T-helper 1 cell treated with Interleukin-12 subunit alpha and Interleukin-12 subunit beta and Interleukin-4 antibody, amounts not matched to agents 30 μg/mL and 1 μg/mL, for 36 hours (primary cell): ENCODE data around the gene MRPL54.

Experiments used
- H3K27ac Mint-ChIP-seq: one replicate; pipeline ENCODE4 v1.8.0; 2021; ENCODE audit warnings: mild to moderate bottlenecking, mixed read lengths
- H3K27me3 Mint-ChIP-seq: one replicate; pipeline ENCODE4 v1.8.0; 2021; ENCODE audit warnings: low read depth, mixed read lengths
- H3K36me3 Mint-ChIP-seq: one replicate; pipeline ENCODE4 v1.8.0; 2021; ENCODE audit warnings: low read depth, mixed read lengths
- H3K4me1 Mint-ChIP-seq: one replicate; pipeline ENCODE4 v1.8.0; 2021; ENCODE audit warnings: low read depth, mixed read lengths
- H3K4me3 Mint-ChIP-seq: one replicate; pipeline ENCODE4 v1.8.0; 2021; ENCODE audit warnings: mild to moderate bottlenecking, moderate library complexity, mixed read lengths
- H3K9me3 Mint-ChIP-seq: one replicate; pipeline ENCODE4 v1.8.0; 2021; ENCODE audit warnings: mixed read lengths

Gene MRPL54

DNA sequence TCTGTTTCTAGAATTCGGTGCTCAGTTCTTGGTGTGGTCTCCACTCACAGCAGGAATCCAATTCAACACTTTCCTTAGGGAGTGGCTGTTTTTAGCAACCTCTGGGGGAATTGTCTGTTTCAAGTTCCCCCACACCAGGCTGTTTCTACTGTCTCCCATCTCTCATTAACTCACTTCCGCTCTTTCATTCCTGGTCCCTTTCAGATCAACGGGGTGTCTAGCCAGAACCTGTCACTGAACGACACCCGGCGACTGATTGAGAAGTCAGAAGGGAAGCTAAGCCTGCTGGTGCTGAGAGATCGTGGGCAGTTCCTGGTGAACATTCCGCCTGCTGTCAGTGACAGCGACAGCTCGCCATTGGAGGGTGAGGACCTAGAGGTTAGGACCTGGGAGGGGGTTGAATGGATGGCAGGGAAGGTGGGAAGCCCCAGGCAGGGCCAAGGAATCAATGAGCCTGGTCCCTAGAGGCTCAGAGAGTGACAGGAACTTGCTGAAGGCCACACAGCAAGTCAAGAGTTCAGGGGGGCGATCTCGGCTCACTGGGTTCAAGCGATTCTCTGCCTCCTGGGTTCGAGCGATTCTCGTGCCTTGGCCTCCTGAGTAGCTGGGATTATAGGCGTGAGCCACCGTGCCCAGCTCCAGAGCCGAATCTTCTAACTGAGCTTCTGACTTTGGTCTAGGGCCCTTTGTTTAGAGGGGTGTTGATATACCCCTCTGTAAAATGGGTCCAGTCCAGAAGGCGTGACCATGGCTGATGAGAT is 28.8 kb upstream of the MRPL54 start:
- H3K27ac Mint-ChIP-seq = peak overlapping the region; percentile 26
- no peaks in the 10 kb centered on the region for H3K4me1 Mint-ChIP-seq

DNA sequence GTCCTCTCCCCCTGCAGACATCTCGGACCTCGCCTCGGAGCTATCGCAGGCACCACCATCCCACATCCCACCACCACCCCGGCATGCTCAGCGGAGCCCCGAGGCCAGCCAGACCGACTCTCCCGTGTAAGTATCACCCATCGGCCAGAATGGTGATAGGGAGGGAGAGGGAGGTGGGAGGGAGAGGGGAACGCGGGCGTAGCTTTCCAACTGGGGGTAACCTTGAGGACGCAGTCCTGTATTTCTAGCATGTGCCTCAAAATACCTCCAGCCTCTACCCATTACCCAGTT is 28.2 kb upstream of the MRPL54 start:
- H3K9me3 Mint-ChIP-seq = no peaks in the 10 kb centered on the region
- no peak overlapping the region for H3K27ac Mint-ChIP-seq
- H3K36me3 Mint-ChIP-seq = no peaks in the 10 kb centered on the region
- no peak overlapping the region for H3K4me3 Mint-ChIP-seq
- H3K27me3 Mint-ChIP-seq = no peaks in the 10 kb centered on the region
- H3K4me1 Mint-ChIP-seq = no peaks in the 10 kb centered on the region

More for the DNA sequence above, 28.8 kb upstream of the MRPL54 start:
- H3K4me3 Mint-ChIP-seq = no peak overlapping the region
- H3K9me3 Mint-ChIP-seq = no peaks in the 10 kb centered on the region
- H3K27me3 Mint-ChIP-seq = no peaks in the 10 kb centered on the region
- H3K36me3 Mint-ChIP-seq = no peaks in the 10 kb centered on the region

DNA sequence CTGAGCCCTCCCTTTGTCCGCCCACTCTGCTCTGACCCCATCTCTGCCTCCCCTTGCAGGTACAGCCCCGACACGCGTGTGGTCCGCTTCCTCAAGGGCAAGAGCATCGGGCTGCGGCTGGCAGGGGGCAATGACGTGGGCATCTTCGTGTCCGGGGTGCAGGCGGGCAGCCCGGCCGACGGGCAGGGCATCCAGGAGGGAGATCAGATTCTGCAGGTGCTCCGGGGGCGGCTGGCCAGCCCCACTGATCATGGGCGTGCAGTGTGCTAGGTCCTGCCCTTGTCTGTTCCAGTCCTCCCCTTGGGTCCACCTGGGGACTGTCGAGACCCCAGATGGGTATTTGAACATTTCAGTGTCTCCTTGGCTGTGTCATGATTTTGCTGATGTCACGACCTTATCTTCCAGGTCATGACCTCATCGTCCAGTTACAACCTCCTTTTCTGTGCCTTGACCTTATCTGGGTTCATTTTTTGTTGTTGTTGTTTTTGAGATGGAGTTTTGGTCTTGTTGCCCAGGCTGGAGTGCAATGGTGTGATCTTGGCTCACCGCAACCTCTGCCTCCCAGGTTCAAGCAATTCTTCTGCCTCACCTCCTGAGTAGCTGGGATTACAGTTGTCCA is 26.3 kb upstream of the MRPL54 start:
- Mint-ChIP-seq H3K9me3 (no peaks in the 10 kb centered on the region), H3K27me3 (no peaks in the 10 kb centered on the region), H3K27ac (no peak overlapping the region), H3K4me1 (peaks cover 4% of the 10 kb centered on the region), H3K4me3 (no peak overlapping the region), H3K36me3 (no peaks in the 10 kb centered on the region)

DNA sequence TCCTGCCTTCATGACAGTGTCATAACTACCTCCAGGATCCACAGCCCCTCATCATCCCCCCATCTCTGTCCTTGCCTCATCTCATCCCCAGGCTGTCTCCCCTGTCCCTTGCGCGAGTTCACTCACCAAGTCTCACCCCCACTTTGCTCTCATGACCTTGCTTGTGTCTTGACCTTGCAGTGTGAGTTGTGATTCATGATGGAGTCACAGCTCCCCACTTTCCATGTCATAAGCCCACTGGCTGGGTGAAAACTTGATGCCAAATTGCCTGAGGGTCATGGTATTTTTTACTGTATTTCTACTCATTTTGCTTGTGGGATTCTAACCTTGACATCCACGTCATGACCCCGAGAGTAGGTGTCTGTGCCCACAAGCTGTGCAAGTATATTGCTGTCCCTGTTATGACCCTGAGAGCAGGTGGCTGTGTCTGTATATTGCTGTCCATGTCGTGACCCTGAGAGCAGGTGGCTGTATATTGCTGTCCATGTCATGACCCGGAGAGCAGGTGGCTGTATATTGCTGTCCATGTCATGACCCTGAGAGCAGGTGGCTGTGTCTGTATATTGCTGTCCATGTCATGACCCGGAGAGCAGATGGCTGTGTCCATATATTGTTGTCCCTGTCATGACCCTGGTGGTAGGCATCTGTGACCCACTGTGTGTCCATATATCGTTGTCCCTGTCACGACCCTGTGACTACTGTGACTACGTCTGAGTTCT is 24.8 kb upstream of the MRPL54 start:
- Mint-ChIP-seq H3K4me3 (no peak overlapping the region), H3K27ac (no peak overlapping the region), H3K9me3 (no peaks in the 10 kb centered on the region), H3K36me3 (no peaks in the 10 kb centered on the region), H3K4me1 (peaks cover 4% of the 10 kb centered on the region), H3K27me3 (no peaks in the 10 kb centered on the region)

DNA sequence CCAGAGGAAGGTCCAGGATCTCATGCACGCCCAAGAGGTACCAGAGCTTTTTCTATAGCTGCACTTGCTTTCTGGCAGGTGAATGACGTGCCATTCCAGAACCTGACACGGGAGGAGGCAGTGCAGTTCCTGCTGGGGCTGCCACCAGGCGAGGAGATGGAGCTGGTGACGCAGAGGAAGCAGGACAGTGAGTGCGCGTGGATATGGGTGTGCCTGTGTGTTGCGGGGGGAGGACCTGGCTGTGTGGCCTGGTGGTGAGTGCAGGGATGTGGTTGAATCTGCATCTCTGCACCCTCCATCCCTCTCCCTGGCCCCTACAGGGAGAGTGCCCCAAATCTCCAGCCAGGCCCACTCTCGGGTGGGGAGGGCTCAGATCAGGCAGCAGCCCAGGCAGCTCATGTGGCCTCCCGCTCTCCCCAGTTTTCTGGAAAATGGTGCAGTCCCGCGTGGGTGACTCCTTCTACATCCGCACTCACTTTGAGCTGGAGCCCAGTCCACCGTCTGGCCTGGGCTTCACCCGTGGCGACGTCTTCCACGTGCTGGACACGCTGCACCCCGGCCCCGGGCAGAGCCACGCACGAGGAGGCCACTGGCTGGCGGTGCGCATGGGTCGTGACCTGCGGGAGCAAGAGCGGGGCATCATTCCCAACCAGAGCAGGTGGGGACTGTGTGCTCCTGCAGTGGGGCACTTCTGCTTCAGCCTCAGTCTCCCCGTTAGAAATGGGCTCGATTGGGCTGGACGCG is 23.8 kb upstream of the MRPL54 start:
- H3K9me3 Mint-ChIP-seq = no peaks in the 10 kb centered on the region
- H3K27me3 Mint-ChIP-seq = no peaks in the 10 kb centered on the region
- H3K4me3 Mint-ChIP-seq = no peak overlapping the region
- peaks cover 4% of the 10 kb centered on the region for H3K4me1 Mint-ChIP-seq
- no peak overlapping the region for H3K27ac Mint-ChIP-seq
- no peaks in the 10 kb centered on the region for H3K36me3 Mint-ChIP-seq

DNA sequence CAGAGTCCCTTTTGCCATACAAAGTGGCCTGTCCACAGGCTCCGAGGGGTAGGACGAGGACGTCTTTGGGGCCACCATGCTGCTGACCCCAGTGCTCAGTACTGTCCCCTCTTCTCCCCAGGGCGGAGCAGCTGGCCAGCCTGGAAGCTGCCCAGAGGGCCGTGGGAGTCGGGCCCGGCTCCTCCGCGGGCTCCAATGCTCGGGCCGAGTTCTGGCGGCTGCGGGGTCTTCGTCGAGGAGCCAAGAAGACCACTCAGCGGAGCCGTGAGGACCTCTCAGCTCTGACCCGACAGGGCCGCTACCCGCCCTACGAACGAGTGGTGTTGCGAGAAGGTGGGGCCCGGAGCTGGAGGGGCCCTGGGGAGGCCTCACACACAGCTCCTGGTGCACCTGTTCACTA is 22.1 kb upstream of the MRPL54 start:
- no peak overlapping the region for H3K4me3 Mint-ChIP-seq
- H3K4me1 Mint-ChIP-seq = peaks cover 4% of the 10 kb centered on the region
- no peak overlapping the region for H3K27ac Mint-ChIP-seq
- H3K36me3 Mint-ChIP-seq = no peaks in the 10 kb centered on the region
- no peaks in the 10 kb centered on the region for H3K9me3 Mint-ChIP-seq
- no peaks in the 10 kb centered on the region for H3K27me3 Mint-ChIP-seq

DNA sequence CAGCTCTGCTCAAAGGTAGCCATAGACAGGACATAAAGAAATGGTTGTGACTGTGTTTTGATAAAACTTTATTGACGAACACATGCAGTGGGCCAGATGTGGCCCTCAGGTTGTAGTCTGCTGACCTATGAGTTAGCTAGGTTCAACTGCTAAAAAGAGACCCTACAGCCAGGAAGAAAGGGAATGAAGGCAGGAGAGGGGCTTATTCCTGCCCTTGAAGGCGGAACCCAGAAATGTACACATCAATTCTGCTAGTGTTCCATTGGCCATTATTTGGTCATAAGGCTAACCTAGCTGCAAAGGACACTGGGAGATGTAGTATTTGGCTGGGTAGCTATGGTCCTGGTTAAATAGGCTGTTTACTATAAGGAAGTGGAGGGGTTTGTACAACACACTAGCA is 19.0 kb upstream of the MRPL54 start:
- Mint-ChIP-seq H3K4me1 (peaks cover 4% of the 10 kb centered on the region), H3K9me3 (no peaks in the 10 kb centered on the region), H3K27ac (no peak overlapping the region), H3K4me3 (no peak overlapping the region), H3K27me3 (no peaks in the 10 kb centered on the region), H3K36me3 (no peaks in the 10 kb centered on the region)

DNA sequence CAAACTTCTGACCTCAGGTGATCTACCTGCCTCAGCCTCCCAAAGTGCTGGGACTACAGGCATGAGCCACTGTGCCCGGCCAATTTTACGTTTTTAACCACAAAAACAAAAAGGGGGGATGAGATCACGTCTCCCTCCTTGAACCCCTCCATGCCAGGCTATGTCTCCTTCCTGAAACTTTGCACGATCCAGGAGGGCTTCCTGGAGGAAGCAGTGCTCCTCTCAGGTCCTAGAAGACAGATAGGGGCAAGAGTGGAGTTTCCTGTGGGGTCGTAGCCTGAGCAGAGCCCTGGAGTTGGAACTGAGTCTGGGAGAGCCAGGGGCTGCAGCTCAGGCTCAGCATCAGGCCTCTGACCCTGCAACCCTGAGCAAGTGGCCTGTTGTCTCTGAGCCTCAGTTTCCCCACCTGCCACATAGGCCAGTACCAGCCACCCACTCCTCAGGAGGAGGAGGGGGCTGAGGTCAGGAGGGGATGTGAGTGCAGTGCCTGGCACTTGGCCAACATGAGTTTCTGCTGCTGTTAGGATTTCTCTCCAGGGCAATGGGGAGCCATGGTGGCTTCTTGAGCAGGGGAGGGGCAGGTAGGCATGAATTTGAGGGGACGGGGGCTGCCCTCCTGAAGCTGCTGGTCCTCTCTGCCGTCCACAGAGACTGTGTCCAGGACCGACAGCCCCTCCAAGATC is 17.0 kb upstream of the MRPL54 start:
- Mint-ChIP-seq H3K27ac (no peak overlapping the region), H3K27me3 (no peaks in the 10 kb centered on the region), H3K4me1 (no peaks in the 10 kb centered on the region), H3K9me3 (no peaks in the 10 kb centered on the region), H3K4me3 (no peak overlapping the region), H3K36me3 (peaks cover 12% of the 10 kb centered on the region)

DNA sequence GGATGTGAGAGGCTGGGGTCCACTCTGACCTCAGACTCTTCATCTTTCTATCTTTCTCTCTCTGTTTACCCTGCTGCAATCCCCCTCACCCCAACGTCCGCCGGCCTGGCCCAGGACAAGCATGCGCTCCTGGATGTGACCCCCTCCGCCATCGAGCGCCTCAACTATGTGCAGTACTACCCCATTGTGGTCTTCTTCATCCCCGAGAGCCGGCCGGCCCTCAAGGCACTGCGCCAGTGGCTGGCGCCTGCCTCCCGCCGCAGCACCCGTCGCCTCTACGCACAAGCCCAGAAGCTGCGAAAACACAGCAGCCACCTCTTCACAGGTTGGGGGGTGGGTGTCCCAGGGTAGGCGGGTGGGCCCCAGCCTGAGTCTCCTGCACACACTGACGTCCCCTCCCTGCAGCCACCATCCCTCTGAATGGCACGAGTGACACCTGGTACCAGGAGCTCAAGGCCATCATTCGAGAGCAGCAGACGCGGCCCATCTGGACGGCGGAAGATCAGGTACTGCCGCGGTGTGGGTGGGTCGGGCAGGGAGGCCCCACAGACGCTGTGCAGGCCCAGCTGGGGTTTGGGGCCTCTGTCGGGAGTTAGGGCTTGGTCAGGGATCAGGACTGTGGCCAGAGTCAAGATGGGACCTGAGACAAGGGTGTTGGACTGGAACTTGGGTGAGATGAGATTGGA is 16.0 kb upstream of the MRPL54 start:
- Mint-ChIP-seq H3K27me3 (no peaks in the 10 kb centered on the region), H3K36me3 (peaks cover 16% of the 10 kb centered on the region), H3K27ac (no peak overlapping the region), H3K9me3 (no peaks in the 10 kb centered on the region), H3K4me1 (no peaks in the 10 kb centered on the region), H3K4me3 (no peak overlapping the region)

DNA sequence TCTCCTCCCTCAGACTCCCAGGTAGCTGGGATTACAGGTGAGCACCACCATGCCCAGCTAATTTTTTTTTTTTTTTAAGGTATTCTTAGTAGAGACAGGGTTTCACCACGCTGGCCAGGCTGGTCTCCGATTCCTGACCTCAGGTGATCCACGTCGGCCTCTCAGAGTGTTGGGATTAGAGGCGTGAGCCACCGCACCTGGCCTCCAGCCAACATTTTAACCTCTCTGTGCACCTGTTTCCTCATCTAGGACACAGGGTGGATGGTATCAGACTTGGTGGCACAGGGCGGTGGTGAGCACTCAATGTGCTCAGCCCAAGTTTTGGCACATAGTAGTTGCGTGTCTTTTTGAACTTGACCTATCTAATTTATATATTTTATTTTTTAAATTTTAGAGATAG is 13.5 kb upstream of the MRPL54 start:
- Mint-ChIP-seq H3K4me1 (no peaks in the 10 kb centered on the region), H3K4me3 (no peak overlapping the region), H3K27ac (no peak overlapping the region), H3K27me3 (no peaks in the 10 kb centered on the region), H3K36me3 (peaks cover 19% of the 10 kb centered on the region), H3K9me3 (no peaks in the 10 kb centered on the region)

DNA sequence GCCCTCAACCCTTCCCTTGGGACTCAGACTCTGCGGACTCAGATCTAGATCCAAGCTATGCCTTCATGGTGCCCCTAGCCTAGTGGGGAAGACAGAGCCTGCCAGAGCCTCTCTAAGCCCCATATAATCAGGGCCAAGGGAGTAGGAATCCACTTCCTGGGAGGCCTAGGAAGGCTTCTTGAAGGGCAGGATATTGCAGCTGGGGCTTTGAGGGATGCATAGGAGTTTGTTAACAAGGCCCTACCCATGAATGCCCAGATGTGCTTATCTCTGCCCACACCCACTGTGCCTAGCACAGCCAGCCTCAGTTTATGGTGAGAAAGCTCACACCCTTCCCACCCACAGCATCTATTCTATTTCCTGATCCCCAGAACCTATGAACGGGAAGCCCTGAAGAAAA is 12.3 kb upstream of the MRPL54 start:
- H3K27me3 Mint-ChIP-seq = no peaks in the 10 kb centered on the region
- H3K9me3 Mint-ChIP-seq = no peaks in the 10 kb centered on the region
- peaks cover 24% of the 10 kb centered on the region for H3K36me3 Mint-ChIP-seq
- H3K4me3 Mint-ChIP-seq = no peak overlapping the region
- H3K4me1 Mint-ChIP-seq = peaks cover 4% of the 10 kb centered on the region
- no peak overlapping the region for H3K27ac Mint-ChIP-seq

DNA sequence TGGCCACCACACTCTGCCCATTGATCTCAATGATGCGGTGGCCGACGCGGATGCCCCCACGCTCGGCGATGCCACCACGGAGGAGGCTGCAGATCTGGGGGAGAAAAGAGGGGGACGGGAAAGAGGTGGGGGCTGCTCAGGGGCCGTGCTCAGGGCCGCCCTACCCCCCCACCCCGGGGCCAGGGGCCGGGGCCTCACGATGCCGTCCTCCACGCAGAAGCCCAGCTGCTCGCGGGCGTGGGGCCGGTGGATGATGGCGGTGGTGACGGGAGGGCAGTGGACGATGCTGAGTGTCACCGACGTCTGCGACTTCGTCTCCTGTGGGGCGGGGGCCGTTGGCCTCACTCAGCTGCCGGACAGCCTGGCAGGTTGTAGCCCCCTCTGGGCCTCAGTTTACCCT is 11.2 kb upstream of the MRPL54 start:
- Mint-ChIP-seq H3K4me3 (no peak overlapping the region), H3K36me3 (peaks cover 28% of the 10 kb centered on the region), H3K4me1 (peaks cover 5% of the 10 kb centered on the region), H3K9me3 (no peaks in the 10 kb centered on the region), H3K27ac (no peak overlapping the region), H3K27me3 (no peaks in the 10 kb centered on the region)

DNA sequence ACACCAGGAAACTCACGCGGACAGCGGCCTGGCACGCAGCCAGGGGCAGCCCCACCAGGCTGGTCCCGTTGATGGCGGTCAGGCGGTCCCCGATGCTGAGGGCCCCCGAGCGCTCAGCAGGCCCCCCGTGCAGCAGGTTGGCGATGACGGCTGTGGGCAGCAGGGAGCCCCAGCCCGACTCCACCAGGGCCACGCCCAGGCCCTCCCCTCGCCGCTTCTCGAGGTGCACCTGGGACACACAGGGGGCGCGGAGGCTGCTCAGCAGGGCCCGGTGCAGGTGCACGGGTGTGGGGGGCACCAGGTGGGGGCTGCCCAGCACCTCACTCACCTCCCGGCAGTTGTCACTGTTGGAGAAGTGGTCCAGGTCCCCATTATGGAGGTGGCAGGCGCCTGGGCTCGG is 10.0 kb upstream of the MRPL54 start:
- Mint-ChIP-seq H3K4me3 (no peak overlapping the region), H3K36me3 (peaks cover 28% of the 10 kb centered on the region), H3K27me3 (no peaks in the 10 kb centered on the region), H3K9me3 (no peaks in the 10 kb centered on the region), H3K4me1 (peaks cover 9% of the 10 kb centered on the region), H3K27ac (no peak overlapping the region)
